GM18517 (cell line): Measurements from ENCODE around the gene NINL.
"Not testable (repeated sequence)": the region's sequence is repeated elsewhere in the genome, so short reads cannot be mapped to it uniquely, and the experiment has no call there.

Experiments
- ATAC-seq: cut with Tn5 transposase; IDR thresholded peaks from one replicate; pipeline ENCODE4 v1.9.1; 2021; ENCODE audit warnings: mild to moderate bottlenecking, moderate library complexity; ENCODE audit not compliant: unreplicated experiment

The NINL gene

GRCh38 chr20:25584905-25585704 is at the start of gene NINL:
Gene NINL, minus strand, starts transcription at chr20:25585531. Its CDS starts 58,944 bp downstream, at chr20:25526587.
- ATAC-seq = peak; percentile 69

GRCh38 chr20:25632940-25633790 is 47.8 kb upstream of the NINL start:
- no peak for ATAC-seq

GRCh38 chr20:25630615-25631014 is 45.3 kb upstream of the NINL start:
- ATAC-seq = not testable (repeated sequence)

GRCh38 chr20:25629816-25630499 is 44.6 kb upstream of the NINL start:
- no peak for ATAC-seq

- ATAC-seq = no peak
Observed at GRCh38 chr20:25626779-25627178, 41.4 kb upstream of the NINL start.

GRCh38 chr20:25624500-25624939 is 39.2 kb upstream of the NINL start:
- no peak for ATAC-seq

- ATAC-seq = peak; percentile 82
Observed at GRCh38 chr20:25623736-25624499, 38.6 kb upstream of the NINL start, which contains the start of gene NANP. Gene NANP, minus strand, starts transcription at chr20:25624014. Its CDS starts 66 bp downstream, at chr20:25623948.

- peak; percentile 28 for ATAC-seq
Observed at GRCh38 chr20:25623225-25623735, 37.9 kb upstream of the NINL start.

- ATAC-seq = no peak
Observed at GRCh38 chr20:25622450-25623224, 37.3 kb upstream of the NINL start.

GRCh38 chr20:25622049-25622448 is 36.7 kb upstream of the NINL start:
- no peak for ATAC-seq

GRCh38 chr20:25619514-25619913 is 34.2 kb upstream of the NINL start:
- ATAC-seq = no peak

- no peak for ATAC-seq
Observed at GRCh38 chr20:25608774-25609173, 23.4 kb upstream of the NINL start.

- no peak for ATAC-seq
Observed at GRCh38 chr20:25606094-25606695, 20.9 kb upstream of the NINL start.

GRCh38 chr20:25605148-25605547 is 19.8 kb upstream of the NINL start:
- no peak for ATAC-seq

- ATAC-seq = no peak
Observed at GRCh38 chr20:25604611-25605010, 19.3 kb upstream of the NINL start.

GRCh38 chr20:25602914-25603309 is 17.6 kb upstream of the NINL start:
- ATAC-seq = not testable (repeated sequence)

- ATAC-seq = not testable (repeated sequence)
Observed at GRCh38 chr20:25602191-25602913, 17.0 kb upstream of the NINL start.

GRCh38 chr20:25601659-25602058 is 16.3 kb upstream of the NINL start:
- no peak for ATAC-seq
